Stimulated activated CD4-positive, alpha-beta T cell treated with anti-CD3 and anti-CD28 coated beads, TNF-alpha, amount 100 ng/mL, for 48 hours (primary cell): Measurements from ENCODE around the gene LRRC9.
"Not testable (repeated sequence)": the region's sequence is repeated elsewhere in the genome, so short reads cannot be mapped to it uniquely, and the experiment has no call there.

Experiments used
- DNase-seq, 3 donors: peaks; one replicate each; pipeline ENCODE4 v3.0.0-alpha.2; 2020; ENCODE audit warnings: low read depth in 3 of 3

The LRRC9 gene

DNA sequence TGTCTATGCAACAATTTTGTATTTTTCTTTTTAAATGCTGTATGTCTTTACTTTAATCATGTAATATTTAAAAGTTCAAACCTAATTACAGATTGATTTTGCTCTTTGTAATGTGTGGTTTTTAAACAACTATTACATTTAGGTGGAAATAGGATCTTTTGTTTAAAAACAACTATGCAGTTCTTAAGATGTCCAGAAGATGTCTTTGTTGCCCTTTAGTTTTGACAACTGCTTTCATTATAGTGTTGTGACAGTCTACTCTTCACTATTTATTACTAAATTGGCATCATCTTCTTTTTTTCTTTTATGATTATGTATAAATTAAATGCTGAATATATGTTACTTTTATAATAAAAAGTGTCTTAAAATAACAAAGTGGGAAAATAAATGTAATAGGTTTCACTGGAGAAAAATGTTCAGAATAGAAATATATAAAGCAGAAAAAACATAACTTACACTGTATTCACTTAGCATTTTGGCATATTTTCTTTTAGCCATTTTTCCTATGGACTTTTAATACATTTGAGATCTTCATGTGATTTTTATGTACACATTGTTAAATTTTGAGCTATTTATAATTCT is 144.6 kb downstream of the LRRC9 start:
- no peak for DNase-seq

DNA sequence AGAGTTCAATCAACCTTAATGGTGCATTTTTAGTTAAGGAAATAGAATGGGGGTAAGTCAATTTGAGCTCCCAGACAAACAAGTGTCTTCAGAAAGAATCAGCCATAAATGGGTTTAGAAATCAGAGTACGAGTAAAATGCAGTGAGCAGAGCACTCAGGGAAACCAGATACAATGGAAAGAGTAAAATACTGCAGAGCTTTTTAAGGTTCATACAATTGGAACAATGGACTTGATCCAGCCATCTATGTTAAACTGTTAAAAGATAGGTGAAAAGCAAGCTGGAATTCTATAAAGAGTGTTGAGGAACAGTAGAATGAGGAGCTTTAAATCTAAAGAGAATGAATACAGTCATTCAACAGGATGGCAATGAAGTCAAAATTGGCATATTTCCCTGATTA is 147.9 kb downstream of the LRRC9 start:
- no peak for DNase-seq

GRCh38 chr14:60079723-60080122 is 159.8 kb downstream of the LRRC9 start:
- no peak for DNase-seq

DNA sequence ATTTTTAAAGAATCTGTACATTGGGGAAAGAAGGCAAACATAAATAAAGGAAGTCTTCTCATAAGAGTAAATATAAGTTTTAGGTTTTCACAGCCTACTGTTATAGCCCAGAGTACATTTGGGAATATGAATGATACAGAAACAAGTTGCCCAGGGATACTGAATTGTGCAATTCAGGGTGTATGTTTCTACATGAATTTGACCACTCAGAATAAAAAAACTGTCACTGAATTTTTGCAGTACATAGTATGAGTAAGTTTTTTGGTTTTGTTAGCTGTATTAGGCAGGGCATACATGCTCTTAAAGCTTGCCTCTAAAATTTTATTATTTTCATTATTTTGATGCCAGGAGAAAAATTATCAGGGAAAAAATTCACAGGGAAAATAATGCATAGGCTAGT is 165.1 kb downstream of the LRRC9 start:
- no peak for DNase-seq

DNA sequence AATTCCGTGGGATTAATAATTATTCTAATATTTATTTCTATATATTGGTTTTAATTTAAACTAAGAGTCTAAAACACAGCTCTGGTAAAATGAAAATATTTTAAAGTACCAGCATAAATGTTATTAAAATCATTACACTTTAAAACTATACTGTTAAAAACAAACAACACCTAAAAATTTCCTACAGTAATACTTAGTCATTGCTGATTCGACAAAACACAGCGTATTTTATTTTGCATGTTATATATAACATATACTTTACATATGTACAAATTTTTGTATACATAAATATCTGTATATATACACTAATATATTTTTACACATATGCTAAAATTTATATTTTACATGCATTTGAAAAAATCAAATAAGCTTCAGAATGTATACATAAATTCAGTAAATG is 165.7 kb downstream of the LRRC9 start:
- no peak for DNase-seq

GRCh38 chr14:60087668-60088067 is 167.7 kb downstream of the LRRC9 start:
- no peak for DNase-seq

- DNase-seq, result no peak
Observed at GRCh38 chr14:60089221-60089620, 169.3 kb downstream of the LRRC9 start.

- no peak for DNase-seq
Observed at GRCh38 chr14:60090864-60091519, 171.0 kb downstream of the LRRC9 start.

DNA sequence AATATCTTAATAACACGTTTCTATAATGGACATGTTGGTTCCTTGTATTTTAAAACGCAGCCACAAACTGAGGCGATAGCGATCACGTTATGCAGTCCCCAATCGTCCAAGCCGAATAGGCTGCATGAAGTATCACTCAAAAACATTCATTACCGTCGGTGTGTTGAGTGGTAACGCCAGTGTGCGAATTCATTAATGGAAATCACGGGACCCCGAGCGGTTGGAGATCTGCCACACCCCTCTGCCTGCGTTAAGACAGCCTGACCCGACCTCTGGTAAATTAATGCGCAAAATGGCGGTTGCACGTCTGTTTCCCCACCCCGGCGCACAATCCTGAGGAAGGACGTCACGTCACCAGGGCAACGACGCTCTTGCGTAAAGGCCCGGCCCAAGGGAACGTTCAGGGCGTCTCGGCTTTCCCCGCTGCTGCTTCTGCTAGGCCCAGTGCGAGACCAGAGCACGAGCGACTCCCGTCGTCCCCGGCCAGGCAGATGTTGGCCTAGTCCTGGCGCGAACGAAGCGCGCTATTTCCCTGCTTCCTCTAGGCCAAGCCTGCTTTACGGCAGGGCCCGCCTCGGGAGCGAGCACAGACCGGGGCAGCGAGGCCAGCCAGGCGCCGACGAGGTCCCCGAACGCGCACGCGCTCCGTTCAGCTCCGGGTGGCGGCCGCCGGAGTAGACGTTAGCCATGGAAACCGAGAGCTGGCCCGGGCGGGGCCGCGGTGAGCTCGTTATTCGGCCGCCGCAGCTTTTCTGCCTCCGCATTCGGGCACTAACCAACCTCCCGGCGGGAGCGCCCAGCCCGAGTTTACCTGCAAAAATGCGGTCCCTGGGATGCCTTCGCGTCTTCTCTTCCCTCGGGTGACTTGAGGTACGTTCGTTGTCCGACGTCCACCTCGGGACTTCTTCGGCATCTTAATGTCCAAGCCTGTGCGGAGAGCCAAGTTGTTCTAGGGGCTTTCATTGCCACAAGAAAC is 171.9 kb downstream of the LRRC9 start, which contains the start of gene PCNX4:
Gene PCNX4, plus strand, starts transcription at position 374 of the 976 bp plus-strand sequence. CDS start 15,716 bp downstream, outside the sequence.
- peak; percentile 81 to 89 (median 81) for DNase-seq

DNA sequence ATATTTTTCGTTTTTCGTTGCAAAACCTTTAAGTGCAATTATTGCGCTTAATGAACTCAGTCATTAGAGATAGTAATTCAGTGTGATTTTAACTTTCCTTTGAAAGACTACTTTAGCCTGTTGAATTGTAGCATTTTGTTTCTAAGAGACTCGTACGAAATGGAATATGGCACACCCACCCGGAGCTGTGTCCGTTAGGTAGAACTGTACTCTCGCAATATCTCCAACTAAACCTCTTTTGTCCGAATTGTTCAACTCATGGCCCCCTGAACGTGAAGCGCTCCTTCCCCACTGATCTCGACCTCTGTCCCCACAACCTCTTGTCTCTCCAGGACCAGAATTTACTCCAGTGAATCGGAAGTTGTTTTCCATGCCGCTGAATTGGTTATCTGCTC is 172.6 kb downstream of the LRRC9 start:
- no peak for DNase-seq

DNA sequence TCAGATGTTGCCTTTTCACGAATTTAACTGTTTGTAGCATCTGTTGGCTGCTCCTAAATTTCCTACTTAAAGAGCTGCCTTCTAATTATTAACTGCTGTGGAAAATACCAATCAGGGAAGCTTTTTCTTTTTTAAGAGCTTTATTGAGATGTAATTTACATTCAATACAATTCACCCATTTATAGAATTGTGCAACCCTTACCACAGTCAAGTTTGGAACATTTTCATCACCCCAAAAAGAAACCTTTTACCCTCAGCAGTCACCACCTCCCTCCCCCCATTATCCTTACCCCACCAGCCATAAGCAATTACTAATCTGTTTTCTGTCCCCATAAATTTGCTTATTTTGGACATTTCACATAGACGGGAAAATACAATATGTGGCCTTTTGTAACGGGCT is 173.1 kb downstream of the LRRC9 start:
- DNase-seq, result no peak

GRCh38 chr14:60093606-60094005 is 173.7 kb downstream of the LRRC9 start:
- DNase-seq, result no peak

DNA sequence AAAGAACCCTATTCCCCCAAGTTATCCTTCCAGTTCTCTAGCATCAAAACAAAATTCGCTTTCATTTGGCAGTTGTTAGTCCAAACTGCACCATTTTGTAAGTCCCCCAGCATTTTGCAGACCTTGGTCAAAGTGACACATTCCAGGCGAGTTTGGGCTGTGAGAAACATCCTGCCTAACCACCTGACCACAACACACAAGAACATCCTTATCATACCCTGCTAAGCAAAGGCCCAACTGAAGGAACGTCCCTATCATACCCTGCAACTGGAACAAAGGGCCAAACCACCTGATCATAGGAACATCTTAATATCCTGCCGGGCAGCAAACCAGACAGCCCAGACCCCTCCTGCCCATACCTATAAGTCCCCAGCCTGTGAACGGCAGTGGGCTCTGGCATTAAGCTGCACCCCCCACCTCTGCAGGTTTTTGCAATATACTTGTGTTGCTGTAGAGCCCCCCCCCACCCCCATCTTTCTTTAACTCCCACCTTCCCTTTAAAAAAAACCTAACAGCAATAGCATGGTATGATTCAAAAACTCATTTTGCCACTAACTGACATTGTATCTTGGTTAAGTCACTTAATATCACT is 174.5 kb downstream of the LRRC9 start:
- DNase-seq, result no peak

- DNase-seq, result no peak
Observed at GRCh38 chr14:60095231-60095630, 175.3 kb downstream of the LRRC9 start.

- DNase-seq, result no peak
Observed at GRCh38 chr14:60095781-60096450, 176.0 kb downstream of the LRRC9 start.

- no peak for DNase-seq
Observed at GRCh38 chr14:60097974-60098373, 178.0 kb downstream of the LRRC9 start.

DNA sequence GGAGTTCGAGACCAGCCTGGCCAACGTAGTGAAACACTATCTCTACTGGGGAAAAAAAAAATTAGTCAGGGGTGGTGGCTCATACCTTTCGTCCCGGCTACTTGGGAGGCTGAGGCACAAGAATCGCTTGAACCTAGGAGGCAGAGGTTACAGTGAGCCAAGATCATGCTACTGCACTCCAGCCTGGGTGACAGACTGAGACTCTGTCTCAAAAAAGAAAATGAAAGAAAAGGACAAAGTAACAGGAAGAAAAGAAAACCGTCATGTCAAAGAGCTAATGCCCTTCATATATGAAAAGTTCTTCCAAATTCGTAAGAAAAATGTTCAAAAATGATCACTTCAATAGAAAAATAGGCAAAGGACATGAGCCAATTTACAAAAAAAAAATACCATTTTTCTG is 179.9 kb downstream of the LRRC9 start:
- DNase-seq, result not testable (repeated sequence)

DNA sequence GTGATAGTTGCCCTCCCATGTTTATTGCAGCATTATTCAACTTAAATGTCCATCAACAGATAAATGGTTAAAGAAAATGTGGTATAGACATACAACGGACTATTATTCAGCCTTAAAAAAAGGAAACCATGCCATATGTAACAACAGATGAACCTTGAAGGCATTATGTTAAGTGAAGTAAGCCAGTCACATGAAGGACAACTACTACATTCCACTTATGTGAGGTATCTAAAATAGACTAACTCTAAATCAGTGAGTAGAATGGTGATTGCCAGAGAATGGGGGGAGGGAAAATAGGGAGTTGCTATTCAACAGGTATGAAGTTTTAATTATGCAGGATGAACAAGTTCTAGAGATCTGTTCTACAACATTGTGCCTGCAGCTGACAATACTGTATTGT is 181.8 kb downstream of the LRRC9 start:
- DNase-seq, result no peak

DNA sequence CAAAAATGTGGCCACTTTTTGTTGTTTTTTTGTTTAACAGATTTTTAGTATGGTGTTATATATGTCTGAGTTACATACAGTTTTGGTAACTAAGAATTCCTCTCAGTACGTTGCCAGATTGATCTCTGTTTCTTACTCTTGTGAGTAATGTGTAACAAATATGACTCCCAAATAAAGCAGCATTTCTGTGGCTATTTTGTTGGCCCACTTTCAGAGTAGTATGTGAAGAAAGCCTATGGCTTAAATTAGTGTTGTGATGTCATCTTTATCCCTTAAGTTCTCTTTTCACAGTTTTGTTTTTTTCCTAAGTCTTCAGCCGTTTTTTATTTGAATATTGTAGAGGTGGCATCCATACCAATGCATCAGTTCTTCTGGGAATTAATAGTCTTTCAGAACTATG is 182.4 kb downstream of the LRRC9 start:
- no peak for DNase-seq

GRCh38 chr14:60106339-60106738 is 186.4 kb downstream of the LRRC9 start:
- DNase-seq, result no peak

GRCh38 chr14:60107477-60107876 is 187.5 kb downstream of the LRRC9 start:
- DNase-seq, result no peak

DNA sequence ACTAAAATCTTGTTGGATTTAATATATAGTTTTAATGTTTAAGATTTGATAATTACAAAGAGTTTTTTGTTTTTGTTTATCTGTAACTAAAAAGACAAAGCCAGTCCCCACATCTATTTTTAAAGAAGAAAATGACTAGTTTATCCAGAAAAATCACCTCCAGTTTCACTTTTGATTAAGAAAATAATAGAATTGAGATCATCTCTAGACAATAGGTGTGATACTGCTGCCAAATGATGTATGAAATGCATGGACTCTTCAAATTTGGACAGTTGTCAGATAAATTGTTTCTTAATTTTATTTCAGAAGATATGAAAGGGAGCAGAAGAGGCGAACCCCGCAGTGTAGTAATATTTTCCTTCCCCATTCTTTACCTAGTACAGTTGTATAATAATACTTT is 191.8 kb downstream of the LRRC9 start:
- no peak for DNase-seq
